HG03558 (cell line): ENCODE data around the gene ALPL.
"Not testable (repeated sequence)": the region's sequence is repeated elsewhere in the genome, so short reads cannot be mapped to it uniquely, and the experiment has no call there.

Experiments used
- ATAC-seq: cut with Tn5 transposase; IDR thresholded peaks from one replicate; pipeline ENCODE4 v1.9.1; 2021; ENCODE audit warnings: moderate number of reproducible peaks; ENCODE audit not compliant: unreplicated experiment; ENCODE audit errors: extremely low read depth

ALPL gene

GRCh38 chr1:21552715-21553114 lies 43.5 kb downstream of the ALPL start:
- ATAC-seq, result no peak

- no peak for ATAC-seq
These were observed 44.1 kb downstream of the ALPL start for GRCh38 chr1:21553116-21553926.

GRCh38 chr1:21559788-21560567 lies 50.8 kb downstream of the ALPL start:
- no peak for ATAC-seq

- ATAC-seq, result no peak
These were observed 51.9 kb downstream of the ALPL start for GRCh38 chr1:21560916-21561638.

GRCh38 chr1:21562896-21563295 lies 53.7 kb downstream of the ALPL start:
- ATAC-seq, result no peak

- no peak for ATAC-seq
These were observed 54.7 kb downstream of the ALPL start for GRCh38 chr1:21563971-21564370.

GRCh38 chr1:21564521-21565095 lies 55.4 kb downstream of the ALPL start:
- ATAC-seq, result no peak

- no peak for ATAC-seq
These were observed 56.1 kb downstream of the ALPL start for GRCh38 chr1:21565285-21565684.

- not testable (repeated sequence) for ATAC-seq
These were observed 57.1 kb downstream of the ALPL start for GRCh38 chr1:21566361-21566760.

- no peak for ATAC-seq
These were observed 58.2 kb downstream of the ALPL start for GRCh38 chr1:21567241-21568005.

- no peak for ATAC-seq
These were observed 59.0 kb downstream of the ALPL start for GRCh38 chr1:21568006-21568746.

GRCh38 chr1:21568809-21569385 lies 59.7 kb downstream of the ALPL start:
- no peak for ATAC-seq

GRCh38 chr1:21569820-21570527 lies 60.8 kb downstream of the ALPL start:
- no peak for ATAC-seq

GRCh38 chr1:21570528-21570875 lies 61.3 kb downstream of the ALPL start:
- ATAC-seq, result no peak

- ATAC-seq, result no peak
These were observed 61.7 kb downstream of the ALPL start for GRCh38 chr1:21570885-21571284.

- no peak for ATAC-seq
These were observed 63.0 kb downstream of the ALPL start for GRCh38 chr1:21572221-21572620.

GRCh38 chr1:21572735-21573277 lies 63.6 kb downstream of the ALPL start:
- no peak for ATAC-seq

GRCh38 chr1:21573475-21573874 lies 64.3 kb downstream of the ALPL start:
- ATAC-seq, result no peak
